HG03575 (cell line): ENCODE results near the gene COX10.

Experiments
- ATAC-seq: cut with Tn5 transposase; IDR thresholded peaks from one replicate; pipeline ENCODE4 v1.9.1; 2021; ENCODE audit not compliant: unreplicated experiment, insufficient number of reproducible peaks, low FRiP score; ENCODE audit errors: extremely low read depth

Gene COX10

DNA sequence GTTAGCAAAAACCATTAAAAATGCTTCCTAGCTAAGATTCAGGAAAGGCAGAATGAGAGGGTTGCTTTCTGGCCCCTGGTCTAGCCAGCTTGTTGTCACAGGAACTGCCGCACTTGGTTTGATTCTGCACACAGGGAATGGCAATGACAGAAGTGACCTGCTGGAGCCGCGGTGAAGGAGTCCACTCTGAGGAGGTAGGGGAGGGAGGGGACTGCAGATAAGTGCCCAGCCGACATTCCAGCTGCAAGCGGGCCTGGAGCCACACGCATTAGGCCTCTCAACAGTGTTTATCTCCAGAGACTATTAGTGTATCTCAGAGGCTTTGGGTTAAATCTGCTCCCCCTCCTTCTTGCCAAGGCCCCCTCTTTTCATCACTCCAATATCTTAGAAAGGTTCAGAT, 128.7 kb downstream of the COX10 start:
- ATAC-seq, result no peak

DNA sequence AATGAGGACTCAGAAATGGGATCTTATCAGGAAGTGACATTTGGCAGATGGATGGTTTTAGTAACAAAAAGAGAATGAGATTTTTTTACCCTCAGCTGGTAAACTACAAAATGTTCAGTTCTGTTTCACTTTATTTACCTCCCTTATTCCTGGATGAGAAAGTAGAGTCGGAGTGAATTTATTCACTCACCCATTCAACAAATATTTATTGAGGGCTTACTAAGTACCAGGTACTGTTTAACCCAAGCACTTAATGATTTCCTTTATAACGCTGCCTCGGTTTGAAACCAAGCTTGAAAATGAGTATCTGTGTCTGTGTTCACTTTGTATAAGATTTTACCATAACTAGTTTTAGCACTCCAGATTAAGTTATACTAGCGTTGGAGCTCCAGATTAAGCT, 129.3 kb downstream of the COX10 start:
- ATAC-seq, result no peak

- ATAC-seq, result no peak
These were observed 130.3 kb downstream of the COX10 start for GRCh38 chr17:14199601-14200000.

- ATAC-seq, result no peak
These were observed 131.1 kb downstream of the COX10 start for GRCh38 chr17:14200354-14200753.

DNA sequence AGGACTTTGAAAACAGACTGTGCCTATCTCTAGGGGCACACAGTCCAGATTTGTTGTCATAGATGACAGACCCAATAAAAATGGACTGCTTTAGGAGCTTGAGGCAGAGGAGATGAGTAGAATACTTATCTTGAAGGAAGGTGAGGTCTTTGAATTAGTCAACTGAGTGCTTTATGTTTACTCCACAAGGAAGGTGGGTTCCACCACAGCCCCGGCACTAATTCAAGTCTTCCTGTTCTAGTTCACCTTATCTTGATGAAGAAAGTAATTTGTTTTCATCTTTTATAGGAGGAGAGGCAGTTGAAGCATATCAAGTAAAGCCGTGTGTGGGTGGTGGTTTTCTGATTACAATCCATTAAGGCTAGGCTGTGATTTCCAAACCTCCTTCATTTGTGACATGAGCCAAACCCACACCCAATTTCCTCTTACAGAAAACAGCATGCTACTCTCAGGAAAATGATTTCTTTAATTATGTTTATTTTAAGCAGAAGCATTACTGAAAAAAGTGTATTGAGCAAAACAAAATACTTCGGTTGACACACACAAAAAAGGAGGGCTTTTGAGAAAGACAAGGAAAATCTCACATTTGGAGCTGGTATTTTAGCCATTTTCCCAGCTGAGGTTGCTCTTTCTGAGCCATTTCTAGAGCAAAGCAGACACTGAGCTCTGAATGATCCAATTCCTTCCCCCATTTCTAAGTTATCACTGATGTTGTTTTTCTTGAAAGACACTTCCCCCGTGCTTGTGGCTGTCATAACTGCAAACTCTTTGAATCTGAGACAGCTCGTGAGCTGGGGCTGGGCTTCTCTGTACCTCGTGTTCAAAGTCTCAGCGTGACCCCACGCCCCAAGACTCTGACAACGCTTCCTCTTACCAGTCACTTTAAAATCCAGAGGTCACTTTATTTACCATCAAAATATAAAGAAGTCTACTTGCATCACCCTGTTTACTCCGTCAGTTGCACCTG, 132.0 kb downstream of the COX10 start:
- ATAC-seq, result no peak

DNA sequence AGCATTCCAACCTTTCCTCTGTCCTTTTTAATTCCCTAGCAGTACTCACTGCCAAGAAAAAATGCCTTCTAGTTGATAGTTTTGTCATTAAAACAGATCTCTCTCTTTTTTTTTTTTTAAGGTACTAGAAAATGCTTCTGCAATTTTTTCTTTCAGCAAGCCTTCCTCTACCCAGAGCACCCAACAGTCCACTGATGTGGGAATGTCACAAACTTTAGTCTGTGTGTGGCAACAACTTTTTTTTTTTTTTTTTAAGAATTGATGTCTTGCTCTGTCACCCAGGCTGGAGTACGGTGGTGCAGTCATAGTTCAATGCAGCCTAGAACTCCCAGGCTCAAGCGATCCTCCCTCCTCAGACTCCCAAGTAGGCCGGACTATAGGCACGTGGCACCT, 132.7 kb downstream of the COX10 start:
- ATAC-seq, result no peak

DNA sequence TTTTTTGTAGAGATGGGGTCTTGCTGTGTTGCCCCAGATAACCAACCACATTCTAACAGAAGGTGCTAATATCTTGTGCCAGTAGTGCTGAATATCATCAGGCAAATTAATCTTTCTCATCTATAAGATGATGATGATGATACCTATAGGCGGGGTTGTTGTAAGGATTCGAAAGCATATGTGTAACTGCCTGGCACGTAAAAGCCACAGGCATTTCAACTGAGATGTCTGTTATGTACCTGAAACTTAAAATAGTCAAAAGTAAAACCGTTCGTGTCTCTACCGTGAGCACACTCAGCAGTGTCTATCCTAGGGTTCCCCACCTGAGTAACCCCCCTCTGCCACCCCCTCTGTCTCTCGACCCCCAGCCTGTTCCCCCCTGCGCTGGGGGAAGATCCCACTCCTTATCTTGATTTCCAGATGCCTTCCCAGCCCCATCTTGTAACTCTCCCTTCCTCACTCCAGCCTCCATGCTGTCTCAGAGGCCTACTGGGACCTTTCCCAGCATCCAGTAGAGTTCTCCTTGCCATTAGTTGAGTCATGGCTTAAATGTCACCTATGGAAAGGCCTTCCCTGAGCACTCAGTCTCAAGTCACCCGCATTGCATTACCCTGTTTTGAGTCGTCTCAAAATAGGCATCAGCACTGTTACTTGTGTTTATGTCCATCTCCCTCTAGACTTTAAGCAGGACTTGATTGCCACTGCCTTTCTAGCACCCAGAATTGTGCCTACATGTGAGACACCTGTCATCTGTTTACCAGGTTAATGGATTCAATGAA, 133.3 kb downstream of the COX10 start:
- ATAC-seq, result no peak

DNA sequence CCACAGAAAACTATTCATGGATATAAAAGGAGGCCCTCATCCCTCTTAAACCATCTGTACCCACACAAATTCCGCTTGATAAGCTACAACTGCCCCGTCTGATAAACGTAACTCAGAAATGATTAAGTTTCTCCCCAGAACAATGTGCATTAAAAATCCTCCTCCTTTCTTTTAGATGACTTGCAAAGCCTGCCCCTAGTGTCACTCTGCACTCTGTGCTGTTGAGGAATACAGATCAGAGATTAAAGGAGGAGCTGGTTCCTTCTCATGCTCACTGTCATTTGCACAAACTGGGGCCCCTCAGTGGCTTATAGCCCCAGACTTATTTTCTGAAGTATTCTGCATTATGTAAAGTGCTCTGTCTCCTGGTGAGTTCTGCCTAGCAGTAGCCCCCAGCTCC, 134.1 kb downstream of the COX10 start:
- ATAC-seq, result no peak

- ATAC-seq, result no peak
These were observed 134.8 kb downstream of the COX10 start for GRCh38 chr17:14204084-14204483.

DNA sequence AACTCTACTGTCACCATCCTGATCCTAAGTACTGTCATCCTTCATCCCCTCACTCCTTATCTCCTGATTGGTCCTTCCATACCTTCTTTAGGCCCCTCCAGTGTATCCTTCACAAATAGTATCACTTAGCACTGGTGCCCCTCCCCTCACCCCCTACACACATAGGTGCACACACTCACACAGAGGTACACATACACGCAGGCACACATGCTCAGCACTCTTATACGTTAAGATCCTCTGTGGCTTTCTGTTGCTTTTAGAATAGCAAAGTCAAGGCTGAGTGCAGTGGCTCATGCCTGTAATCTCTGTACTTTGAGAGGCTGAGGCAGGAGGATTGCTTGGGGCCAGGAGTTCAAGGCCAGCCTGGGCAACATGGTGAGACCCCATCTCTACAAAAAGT, 135.2 kb downstream of the COX10 start:
- no peak for ATAC-seq

- no peak for ATAC-seq
These were observed 136.1 kb downstream of the COX10 start for GRCh38 chr17:14205380-14205779.

- ATAC-seq, result no peak
These were observed 136.7 kb downstream of the COX10 start for GRCh38 chr17:14205992-14206461.

GRCh38 chr17:14206891-14207290, 137.6 kb downstream of the COX10 start:
- ATAC-seq, result no peak

DNA sequence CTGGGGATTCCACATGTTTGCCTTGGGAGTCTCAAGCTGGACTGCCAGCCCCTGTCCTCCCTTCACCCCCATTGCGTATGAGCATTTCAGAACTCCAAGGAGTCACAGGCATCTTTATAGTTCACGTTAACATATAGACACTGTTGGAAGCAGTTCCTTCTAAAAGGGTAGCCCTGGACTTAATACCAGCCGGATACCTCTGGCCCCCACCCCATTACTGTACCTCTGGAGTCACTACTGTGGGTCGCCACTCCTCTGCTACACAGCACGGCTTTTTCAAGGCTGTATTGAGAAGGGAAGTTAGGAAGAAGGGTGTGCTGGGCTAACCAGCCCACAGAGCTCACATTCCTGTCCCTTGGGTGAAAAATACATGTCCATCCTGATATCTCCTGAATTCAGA, 138.5 kb downstream of the COX10 start:
- no peak for ATAC-seq

DNA sequence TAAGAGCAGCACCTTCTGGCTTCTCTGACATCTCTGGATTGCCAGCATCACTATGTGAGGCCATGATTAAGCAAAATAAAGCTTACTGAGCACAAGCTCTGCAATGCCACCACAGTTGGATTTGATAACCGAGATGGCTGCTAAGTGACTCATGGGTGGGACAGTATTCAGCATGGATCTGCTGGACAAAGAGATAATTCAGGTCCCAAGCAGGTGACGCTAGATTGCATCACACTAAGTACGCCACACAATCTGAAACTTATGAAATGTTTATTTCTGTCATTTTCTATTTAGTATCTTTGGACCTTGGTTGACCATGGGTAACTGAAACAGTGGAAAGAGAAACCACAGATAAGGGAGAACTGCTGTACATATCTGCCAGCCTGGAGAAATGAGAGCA, 139.9 kb downstream of the COX10 start:
- ATAC-seq, result no peak

- ATAC-seq, result no peak
These were observed 141.9 kb downstream of the COX10 start for GRCh38 chr17:14211246-14211645.

DNA sequence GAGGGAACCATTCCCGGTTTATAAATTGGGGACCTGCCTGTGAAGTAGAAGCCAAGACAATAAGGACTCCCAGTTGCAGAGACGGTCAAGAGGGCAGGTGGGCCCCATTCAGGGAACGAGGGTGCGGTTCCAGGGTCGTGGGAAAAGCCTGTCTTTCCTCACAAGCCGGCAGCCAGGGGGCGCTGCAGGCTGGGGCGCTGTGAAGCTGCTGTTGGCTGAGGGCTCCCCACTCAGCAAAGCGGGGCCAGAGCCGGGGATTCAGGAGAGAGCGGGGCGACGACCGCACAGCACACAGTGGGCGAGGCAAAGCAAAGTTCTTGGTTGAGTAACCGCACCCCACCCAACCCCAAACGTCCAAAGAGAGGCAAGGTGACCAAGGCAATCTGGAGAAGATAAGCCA, 142.5 kb downstream of the COX10 start:
- ATAC-seq, result no peak

DNA sequence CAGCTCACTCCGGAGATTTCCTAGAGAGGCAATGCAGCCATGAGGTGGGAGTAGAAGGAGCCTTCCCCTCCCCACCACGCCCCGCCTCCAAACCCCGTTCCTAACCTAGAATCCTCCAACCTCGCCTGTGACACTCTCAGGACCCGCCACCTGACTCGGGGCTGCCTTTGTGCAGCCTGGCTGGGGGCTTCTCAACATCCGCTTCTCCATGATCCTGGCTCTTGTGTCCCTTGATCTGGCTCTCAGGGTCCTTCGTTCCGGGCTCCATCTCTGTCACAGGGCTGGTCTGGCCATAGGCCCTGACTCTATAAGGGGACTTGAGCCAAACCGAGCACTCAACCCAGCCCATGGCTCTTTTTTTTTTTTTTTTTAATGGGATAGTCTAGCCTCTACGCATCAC, 143.1 kb downstream of the COX10 start:
- ATAC-seq, result no peak

- no peak for ATAC-seq
These were observed 145.0 kb downstream of the COX10 start for GRCh38 chr17:14214271-14214670.

GRCh38 chr17:14222611-14223010, 153.3 kb downstream of the COX10 start:
- ATAC-seq, result no peak
